SU-DHL-6 (cell line): Measurements from ENCODE around the gene PUM1.

Source experiments
- EZH2phosphoT487 ChIP-seq: fragments of 200-600 bp; sonication (generic), shearing (Covaris generic); conservative IDR thresholded peaks from 2 replicates; pipeline ENCODE4 v1.6.1; 2018; ENCODE audit warnings: mild to moderate bottlenecking, antibody characterized with exemption, low read length, moderate library complexity, mixed read lengths
- TF ChIP-seq, protein P1 (sequence below): fragments of 200-600 bp; sonication (generic); IDR thresholded peaks from one replicate; pipeline ENCODE4 v1.5.1; 2017; ENCODE audit warnings: antibody characterized with exemption, mild to moderate bottlenecking, low read length, moderate library complexity; ENCODE audit not compliant: insufficient read depth, poor library complexity, severe bottlenecking

DNA sequence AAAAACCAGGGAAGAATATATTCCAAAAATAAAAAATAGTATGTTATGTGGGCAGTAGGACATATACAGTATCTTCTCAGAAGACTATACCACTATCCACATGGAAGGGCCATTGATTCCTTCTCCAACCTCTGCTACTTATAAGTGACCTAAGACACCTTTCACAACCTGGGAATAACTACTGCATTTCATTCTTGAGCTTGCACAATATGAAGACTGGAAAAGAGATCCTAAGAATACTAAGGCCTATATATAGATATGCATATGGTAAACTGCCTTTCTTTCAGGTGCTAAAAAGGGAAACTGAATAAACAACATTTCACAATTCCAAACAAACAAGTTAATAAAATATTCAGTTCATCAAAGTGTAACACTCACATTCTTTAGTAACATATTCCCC is 125.0 kb downstream of the PUM1 start:
- TF ChIP-seq, protein P1, sequence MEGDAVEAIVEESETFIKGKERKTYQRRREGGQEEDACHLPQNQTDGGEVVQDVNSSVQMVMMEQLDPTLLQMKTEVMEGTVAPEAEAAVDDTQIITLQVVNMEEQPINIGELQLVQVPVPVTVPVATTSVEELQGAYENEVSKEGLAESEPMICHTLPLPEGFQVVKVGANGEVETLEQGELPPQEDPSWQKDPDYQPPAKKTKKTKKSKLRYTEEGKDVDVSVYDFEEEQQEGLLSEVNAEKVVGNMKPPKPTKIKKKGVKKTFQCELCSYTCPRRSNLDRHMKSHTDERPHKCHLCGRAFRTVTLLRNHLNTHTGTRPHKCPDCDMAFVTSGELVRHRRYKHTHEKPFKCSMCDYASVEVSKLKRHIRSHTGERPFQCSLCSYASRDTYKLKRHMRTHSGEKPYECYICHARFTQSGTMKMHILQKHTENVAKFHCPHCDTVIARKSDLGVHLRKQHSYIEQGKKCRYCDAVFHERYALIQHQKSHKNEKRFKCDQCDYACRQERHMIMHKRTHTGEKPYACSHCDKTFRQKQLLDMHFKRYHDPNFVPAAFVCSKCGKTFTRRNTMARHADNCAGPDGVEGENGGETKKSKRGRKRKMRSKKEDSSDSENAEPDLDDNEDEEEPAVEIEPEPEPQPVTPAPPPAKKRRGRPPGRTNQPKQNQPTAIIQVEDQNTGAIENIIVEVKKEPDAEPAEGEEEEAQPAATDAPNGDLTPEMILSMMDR: no peak
- no peak for TF ChIP-seq EZH2phosphoT487
